NCI-H2171 treated with DMSO at 0.1 percent for 48 hours (cell line): ENCODE results near the gene DBH.

Source experiments
- DNase-seq: peaks from one replicate; lab custom pipeline; 2025; lab: John Stamatoyannopoulos, UW

The DBH gene

GRCh38 chr9:133635533-133636531 lies at the start of gene DBH:
Gene DBH, plus strand, starts transcription at chr9:133636363. Its CDS starts 9 bp downstream, at chr9:133636372.
- DNase-seq = no peak

GRCh38 chr9:133587051-133587450 lies 49.1 kb upstream of the DBH start:
- no peak for DNase-seq

GRCh38 chr9:133587466-133587865 lies 48.7 kb upstream of the DBH start:
- DNase-seq = no peak

GRCh38 chr9:133589454-133590227 lies 46.5 kb upstream of the DBH start:
- no peak for DNase-seq

DNA sequence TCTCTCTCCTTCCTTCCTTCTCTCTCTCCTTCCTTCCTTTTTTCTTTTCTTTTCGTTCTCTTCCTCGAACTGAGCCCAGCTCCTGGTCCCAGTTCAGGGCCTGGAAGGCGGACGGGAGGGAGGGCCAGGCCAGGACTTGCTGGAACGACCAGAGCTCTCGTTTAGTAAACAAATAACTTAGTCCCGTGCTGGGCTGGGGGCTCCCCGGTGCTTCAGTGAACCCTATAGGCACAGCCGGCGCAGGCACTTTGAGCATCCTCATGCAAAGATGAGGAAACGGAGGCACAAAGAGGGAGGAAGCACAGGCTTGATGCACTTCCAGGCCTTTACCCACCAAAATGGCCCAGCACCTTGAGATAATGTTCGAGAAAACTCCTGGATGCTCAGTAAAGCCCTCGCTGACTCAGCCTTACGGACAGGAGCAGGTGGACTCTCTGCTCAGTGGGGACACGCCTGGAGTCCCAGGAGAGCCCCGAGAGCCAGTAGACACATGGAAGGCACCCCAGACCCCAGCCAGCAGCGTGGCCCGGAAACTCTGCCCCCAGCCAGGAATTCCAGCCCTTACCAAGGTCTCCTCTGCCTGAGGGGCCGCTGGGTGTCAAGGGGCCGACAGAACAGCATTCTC lies 45.8 kb upstream of the DBH start:
- no peak for DNase-seq

DNA sequence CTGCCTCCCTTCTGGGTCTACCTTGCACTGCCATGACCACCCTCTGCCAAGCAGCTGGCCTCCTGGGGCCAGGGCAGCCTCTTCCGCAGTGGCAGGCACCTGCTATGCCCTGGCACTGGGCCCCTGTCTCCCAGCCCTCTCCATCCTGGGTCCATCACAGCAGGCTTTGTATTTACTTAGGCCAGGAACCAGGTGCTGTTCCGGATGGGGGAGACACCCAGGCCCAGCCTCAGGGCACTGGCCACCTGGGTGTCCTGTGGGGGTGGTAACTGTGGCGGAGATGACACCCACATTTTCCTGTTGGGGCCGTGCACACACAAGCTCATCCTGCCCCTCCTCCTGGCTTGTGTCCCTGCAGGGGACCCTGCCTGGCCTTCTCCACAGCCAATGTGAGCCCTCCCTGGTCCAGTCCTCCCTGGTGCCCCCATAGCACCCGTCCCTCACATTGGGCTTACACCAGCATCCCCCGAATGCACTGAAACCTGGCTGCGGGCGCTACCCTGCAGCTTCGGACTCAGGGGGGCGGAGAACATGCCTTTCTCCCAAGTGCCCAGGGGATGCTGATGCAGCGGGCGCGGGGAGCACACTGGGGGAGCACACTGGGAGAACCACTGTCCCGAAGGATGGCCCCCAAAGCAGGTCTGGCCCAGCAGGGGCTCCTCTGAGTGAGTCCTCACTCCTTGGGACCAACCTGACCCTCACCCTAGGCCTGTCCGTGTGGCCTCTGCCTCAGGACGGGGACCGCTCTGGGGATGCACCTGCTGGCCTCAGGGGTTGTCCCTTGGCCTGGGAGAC lies 44.9 kb upstream of the DBH start:
- DNase-seq = no peak

GRCh38 chr9:133591985-133592384 lies 44.2 kb upstream of the DBH start:
- no peak for DNase-seq

- DNase-seq = no peak
Measured at GRCh38 chr9:133592731-133593409, 43.3 kb upstream of the DBH start.

DNA sequence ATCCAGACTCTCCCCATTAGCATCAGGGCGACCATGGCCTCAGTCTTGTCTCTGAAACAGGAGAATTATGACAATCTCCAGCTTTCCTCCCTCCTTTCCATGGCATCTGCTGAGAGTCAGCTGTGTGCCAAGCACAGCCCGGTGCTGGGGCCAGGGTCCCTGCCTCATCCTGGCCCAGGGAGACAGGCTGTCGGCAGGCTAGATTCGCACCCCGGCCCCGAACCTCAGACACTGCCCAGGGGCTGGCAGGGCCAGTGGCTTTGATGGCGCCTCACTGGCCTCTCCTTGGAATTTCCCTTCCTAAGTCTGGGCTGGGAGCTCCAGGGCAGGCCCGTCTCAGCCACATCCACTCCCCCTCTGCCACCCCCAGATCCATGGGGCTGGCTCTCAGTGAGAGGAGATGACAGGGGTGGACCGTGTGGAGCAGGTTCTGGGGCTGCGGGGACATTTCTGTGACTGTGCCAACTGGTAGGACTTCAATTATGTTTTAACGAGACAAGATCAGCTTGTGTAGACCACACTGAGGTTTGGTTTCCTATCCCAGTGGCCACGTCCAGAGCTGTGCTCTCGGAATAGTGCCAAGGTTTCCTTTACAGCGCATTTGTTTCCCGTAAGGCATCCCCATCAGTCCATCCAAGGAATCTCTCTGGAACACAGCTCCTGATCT lies 42.4 kb upstream of the DBH start:
- no peak for DNase-seq

DNA sequence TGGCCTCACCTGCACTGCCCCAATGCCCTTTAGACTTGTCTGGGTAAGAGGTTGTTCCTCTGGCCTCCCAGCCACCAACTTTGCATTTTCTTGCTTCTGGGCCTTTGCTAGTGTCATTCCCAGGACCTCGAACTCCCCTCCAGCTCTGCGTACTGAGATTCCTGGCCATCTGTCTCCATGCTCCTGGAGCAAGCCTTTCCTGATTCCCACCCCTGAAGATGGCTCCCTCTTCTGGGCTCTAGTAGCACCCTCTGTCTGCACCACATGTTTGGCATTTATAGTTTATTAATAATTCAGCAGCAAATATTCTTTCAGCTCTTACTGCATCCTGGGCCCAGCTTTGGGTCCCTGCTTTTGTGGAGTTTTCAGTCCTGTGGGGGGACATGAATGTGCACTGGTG lies 41.9 kb upstream of the DBH start:
- no peak for DNase-seq

GRCh38 chr9:133595910-133596309 lies 40.3 kb upstream of the DBH start:
- no peak for DNase-seq

- peak; percentile 61 for DNase-seq
Measured at GRCh38 chr9:133597316-133597957, 38.7 kb upstream of the DBH start.

DNA sequence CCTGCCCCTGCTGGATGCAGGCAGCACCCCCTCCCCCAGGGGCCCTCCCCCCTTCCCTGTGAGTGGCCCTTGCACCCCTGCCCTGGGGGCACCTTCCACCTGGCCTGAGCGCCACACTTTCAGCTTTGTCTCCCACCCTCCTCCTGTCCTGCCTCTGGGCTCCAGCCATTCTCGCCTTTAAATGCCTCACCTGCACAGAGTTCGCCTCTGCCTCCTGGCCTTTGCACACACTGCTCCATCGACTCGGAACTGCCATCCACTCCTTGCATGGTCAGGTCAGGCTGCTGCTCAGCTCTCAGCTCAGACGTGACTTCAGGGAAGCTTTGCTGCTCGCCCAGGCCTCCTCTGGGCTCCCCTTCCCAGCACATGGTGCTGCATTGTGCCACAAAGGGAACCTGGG lies 37.2 kb upstream of the DBH start:
- DNase-seq = no peak

DNA sequence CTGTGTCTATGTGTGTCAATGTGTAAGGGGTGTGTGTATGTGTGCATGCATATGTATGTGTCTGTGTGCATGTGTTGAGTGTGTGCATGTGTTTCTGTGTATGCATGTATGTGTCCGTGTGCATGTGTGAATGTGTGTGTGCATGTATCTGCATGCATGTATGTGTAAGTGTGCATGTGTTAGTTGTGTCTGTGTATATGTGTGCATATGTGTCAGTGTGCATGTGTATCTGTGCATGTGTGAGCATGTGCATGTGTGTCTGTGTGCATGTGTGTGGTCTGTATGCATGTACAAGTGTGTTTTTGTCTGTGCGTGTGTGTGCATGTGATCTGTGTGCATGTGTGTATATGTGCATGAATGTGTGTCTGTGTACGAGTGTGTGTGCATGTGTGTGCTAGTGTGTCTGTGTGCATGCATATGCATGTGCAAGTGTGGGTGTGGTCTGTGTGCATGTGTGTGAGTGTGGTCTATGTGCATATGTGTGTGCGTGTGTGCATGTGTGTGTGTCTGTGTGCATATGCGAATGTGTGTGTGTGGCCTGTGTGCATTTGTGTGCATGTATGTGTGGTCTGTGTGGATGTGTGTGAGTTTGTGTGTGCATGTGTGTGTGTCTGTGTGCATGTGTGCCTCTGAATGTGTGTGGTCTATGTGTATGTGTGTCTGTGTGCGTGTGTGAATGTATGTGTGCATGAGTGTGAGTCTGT lies 36.5 kb upstream of the DBH start:
- DNase-seq = no peak

DNA sequence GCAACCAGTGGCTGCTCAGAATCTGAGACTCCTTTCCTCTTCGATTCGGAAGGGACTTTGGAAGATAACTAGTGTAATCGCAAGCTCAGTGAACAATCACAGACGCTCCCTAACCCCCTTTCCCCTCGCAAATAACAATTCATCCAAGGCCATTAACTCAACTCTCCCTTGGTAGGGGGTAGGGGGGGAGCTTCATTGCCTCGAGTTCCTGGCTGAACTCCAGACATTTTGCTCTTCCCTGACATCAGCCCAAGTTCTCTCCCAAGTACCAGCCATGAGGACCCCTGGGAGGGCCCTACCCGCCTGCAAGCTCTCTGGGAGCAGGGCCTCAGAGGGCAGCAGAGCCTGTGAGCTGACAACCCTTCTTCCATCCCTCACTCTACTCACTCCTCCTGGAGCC lies 35.4 kb upstream of the DBH start:
- DNase-seq = no peak

- no peak for DNase-seq
Measured at GRCh38 chr9:133601746-133602145, 34.4 kb upstream of the DBH start.

DNA sequence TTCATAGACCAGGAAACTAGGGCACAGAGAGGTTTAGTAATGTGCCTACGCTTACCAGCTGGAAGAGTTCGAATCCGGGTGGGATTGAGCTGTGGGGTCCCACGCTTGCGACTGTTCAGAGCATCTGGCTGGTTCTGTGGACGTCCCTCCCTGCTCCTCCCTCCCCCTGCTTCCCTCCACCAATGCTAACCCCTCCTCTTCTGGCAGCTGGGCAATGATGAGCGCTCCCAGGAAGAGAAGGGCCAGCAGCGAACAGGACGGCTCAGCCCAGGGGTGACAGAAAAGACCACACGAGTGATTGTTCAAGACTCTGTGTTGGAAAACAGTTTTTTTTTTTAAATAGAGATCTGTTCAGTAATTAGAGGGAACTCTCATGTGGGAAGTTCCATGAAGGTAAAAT lies 33.9 kb upstream of the DBH start:
- DNase-seq = no peak

DNA sequence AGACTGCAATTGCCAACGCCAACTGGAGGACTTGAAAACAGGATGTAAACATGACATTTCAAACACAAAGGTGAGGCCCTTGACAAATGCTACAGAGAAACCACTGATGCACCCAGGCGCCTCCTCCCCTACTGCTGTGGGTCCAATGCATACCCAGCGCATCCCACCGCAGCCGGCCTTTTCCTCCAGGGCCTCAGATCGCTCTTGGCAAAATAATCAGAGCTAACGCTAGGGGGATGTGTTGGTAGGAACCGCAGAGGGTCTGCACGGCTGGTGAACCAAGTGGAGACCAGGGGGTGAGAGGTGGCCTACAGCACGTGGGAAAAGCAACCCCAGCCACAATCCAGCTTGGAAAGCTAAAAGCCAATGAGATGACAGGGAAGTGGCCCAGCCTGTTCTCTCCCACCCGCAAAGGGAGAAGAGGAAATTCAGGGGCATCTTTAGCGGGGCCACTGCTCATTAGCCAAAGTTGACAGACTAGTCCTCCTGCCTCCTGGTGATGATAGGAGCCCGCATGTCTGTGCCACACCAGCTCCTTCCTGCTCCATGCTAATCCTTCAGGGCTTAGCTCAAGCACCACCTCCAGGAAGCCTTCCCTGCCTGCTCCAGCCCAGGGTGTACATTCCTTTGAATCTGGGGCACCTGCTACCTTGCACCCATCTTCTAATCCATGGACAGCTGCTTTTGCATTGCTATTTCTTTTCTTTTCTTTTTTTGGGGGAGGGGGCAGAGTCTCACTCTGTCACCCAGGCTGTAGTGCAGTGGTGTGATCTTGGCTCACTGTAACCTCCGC lies 32.8 kb upstream of the DBH start:
- DNase-seq = no peak

DNA sequence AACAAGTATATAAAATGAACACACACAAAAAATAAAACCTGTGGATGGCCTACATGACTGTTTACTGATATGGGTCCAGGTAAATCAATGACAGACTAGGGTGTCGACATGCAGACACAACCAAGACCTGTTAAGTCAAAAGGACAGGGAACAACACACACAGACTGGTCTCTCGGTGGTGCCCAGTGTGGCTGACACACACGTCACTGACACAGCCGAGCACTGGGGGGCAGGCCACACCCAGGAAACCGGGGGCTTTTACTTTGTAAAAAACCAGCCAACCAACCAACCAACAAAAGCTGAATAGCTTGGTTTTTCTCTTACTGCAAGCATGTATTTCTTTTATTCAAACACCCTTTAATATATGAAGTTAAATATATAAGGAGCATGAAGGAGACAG lies 31.9 kb upstream of the DBH start:
- peak; percentile 43 for DNase-seq
